GM23338 (cell line): ENCODE data around the gene CSPG5.

Experiments
- CREB1 ChIP-seq: fragments of 250-450 bp; sonication (Bioruptor Pico); IDR thresholded peaks from 2 replicates; pipeline ENCODE4 v1.5.0; 2020; ENCODE audit warnings: low read depth, mild to moderate bottlenecking, moderate library complexity
- EZH2 ChIP-seq: fragments of 200-600 bp; sonication (generic); IDR thresholded peaks from one replicate; pipeline ENCODE4 v1.8.0; 2017; ENCODE audit warnings: antibody characterized with exemption, mild to moderate bottlenecking, low read depth; ENCODE audit not compliant: unreplicated experiment
- EZH2phosphoT487 ChIP-seq: fragments of 200-600 bp; sonication (generic); IDR thresholded peaks from one replicate; pipeline ENCODE4 v1.8.1; 2018; ENCODE audit warnings: antibody characterized with exemption; ENCODE audit not compliant: unreplicated experiment
- JUNB ChIP-seq: IDR thresholded peaks from one replicate; pipeline ENCODE4 v1.6.1; 2016; ENCODE audit warnings: antibody characterized with exemption; ENCODE audit not compliant: unreplicated experiment
- POLR2AphosphoS5 ChIP-seq: IDR thresholded peaks from 2 replicates; pipeline ENCODE4 v1.6.1; 2016; ENCODE audit warnings: antibody characterized with exemption, low read depth
- STAT1 ChIP-seq: IDR thresholded peaks from one replicate; pipeline ENCODE4 v1.6.1; 2016; ENCODE audit warnings: antibody characterized with exemption; ENCODE audit not compliant: unreplicated experiment
- TF ChIP-seq, protein P1 (sequence below), 2 experiments: fragments of 200-600 bp in 1 of 2; sonication (generic) in 1 of 2; conservative IDR thresholded peaks; 2 replicates each; pipeline versions ENCODE4 v1.5.1 to v1.6.1; 2016 to 2017; ENCODE audit warnings: antibody characterized with exemption in 2 of 2, low read depth in 2 of 2, mild to moderate bottlenecking in 2 of 2, moderate library complexity in 1 of 2
- TF ChIP-seq, protein P2 (sequence below): IDR thresholded peaks from one replicate; pipeline ENCODE4 v1.6.1; 2018; ENCODE audit warnings: antibody characterized with exemption; ENCODE audit not compliant: unreplicated experiment
- TF ChIP-seq, protein P3 (sequence below): IDR thresholded peaks from 2 replicates; pipeline ENCODE4 v1.6.1; 2016; ENCODE audit warnings: antibody characterized with exemption

DNA sequence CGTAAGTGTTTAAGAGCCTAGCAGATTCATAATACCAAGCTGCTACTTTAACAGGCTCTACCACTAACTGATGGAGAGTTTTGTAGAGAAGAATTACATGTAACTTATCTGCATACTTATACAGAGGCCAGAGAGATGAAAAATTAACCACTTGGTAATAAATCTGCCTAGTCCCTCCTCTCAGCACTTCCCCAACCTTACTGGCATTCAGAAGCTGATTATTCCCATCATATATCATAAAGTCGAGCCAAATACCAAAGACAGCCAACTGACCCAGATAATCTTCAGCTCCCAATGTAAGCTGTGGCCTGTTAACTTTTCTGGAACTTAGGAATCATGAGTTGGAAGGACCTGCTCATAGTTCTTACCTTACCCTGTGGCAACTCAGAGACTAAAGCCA is 25.5 kb upstream of the CSPG5 start:
- TF ChIP-seq, protein P1, sequence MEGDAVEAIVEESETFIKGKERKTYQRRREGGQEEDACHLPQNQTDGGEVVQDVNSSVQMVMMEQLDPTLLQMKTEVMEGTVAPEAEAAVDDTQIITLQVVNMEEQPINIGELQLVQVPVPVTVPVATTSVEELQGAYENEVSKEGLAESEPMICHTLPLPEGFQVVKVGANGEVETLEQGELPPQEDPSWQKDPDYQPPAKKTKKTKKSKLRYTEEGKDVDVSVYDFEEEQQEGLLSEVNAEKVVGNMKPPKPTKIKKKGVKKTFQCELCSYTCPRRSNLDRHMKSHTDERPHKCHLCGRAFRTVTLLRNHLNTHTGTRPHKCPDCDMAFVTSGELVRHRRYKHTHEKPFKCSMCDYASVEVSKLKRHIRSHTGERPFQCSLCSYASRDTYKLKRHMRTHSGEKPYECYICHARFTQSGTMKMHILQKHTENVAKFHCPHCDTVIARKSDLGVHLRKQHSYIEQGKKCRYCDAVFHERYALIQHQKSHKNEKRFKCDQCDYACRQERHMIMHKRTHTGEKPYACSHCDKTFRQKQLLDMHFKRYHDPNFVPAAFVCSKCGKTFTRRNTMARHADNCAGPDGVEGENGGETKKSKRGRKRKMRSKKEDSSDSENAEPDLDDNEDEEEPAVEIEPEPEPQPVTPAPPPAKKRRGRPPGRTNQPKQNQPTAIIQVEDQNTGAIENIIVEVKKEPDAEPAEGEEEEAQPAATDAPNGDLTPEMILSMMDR (conservative IDR thresholded peaks at IDR 0.05; ENCODE audit: low read depth in 2 of 2): no peak
- TF ChIP-seq POLR2AphosphoS5 (no peak), JUNB (no peak), EZH2 (no peak), STAT1 (no peak), CREB1 (CRISPR knock-in tag) (no peak), EZH2phosphoT487 (no peak)
- TF ChIP-seq, protein P2, sequence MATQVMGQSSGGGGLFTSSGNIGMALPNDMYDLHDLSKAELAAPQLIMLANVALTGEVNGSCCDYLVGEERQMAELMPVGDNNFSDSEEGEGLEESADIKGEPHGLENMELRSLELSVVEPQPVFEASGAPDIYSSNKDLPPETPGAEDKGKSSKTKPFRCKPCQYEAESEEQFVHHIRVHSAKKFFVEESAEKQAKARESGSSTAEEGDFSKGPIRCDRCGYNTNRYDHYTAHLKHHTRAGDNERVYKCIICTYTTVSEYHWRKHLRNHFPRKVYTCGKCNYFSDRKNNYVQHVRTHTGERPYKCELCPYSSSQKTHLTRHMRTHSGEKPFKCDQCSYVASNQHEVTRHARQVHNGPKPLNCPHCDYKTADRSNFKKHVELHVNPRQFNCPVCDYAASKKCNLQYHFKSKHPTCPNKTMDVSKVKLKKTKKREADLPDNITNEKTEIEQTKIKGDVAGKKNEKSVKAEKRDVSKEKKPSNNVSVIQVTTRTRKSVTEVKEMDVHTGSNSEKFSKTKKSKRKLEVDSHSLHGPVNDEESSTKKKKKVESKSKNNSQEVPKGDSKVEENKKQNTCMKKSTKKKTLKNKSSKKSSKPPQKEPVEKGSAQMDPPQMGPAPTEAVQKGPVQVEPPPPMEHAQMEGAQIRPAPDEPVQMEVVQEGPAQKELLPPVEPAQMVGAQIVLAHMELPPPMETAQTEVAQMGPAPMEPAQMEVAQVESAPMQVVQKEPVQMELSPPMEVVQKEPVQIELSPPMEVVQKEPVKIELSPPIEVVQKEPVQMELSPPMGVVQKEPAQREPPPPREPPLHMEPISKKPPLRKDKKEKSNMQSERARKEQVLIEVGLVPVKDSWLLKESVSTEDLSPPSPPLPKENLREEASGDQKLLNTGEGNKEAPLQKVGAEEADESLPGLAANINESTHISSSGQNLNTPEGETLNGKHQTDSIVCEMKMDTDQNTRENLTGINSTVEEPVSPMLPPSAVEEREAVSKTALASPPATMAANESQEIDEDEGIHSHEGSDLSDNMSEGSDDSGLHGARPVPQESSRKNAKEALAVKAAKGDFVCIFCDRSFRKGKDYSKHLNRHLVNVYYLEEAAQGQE: no peak
- TF ChIP-seq, protein P3, sequence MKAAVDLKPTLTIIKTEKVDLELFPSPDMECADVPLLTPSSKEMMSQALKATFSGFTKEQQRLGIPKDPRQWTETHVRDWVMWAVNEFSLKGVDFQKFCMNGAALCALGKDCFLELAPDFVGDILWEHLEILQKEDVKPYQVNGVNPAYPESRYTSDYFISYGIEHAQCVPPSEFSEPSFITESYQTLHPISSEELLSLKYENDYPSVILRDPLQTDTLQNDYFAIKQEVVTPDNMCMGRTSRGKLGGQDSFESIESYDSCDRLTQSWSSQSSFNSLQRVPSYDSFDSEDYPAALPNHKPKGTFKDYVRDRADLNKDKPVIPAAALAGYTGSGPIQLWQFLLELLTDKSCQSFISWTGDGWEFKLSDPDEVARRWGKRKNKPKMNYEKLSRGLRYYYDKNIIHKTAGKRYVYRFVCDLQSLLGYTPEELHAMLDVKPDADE: no peak
